Esophagus muscularis mucosa (tissue), 4 donors: ENCODE results near the gene ACTBL2. TPM values are rescaled to one million over a fixed set of nuclear protein-coding genes. Genes with fewer than 3 reads are reported as not detected.
A peak's percentile ranks its signal among the peaks of the same experiment; 100 is the strongest.

Experiments
- DNase-seq: peaks from one replicate; pipeline ENCODE4 v3.0.0-alpha.2; 2017; ENCODE audit errors: extremely low spot score
- H3K27ac ChIP-seq, 4 donors: fragments of 200-600 bp; sonication (generic); replicated peaks in 1 of 4; 1 replicate in 3 of 4; 2 replicates in 1 of 4; pipeline ENCODE4 v1.5.1; 2016 to 2019; ENCODE audit warnings: mild to moderate bottlenecking in 1 of 4
- H3K27me3 ChIP-seq, 4 donors: fragments of 200-600 bp; sonication (generic); one replicate each; pipeline versions ENCODE4 v1.5.1 to v1.6.0; 2016 to 2019
- H3K36me3 ChIP-seq, 4 donors: fragments of 200-600 bp; sonication (generic); one replicate each; pipeline ENCODE4 v1.5.1; 2016 to 2019
- H3K4me1 ChIP-seq, 4 donors: fragments of 200-600 bp; sonication (generic); one replicate each; pipeline ENCODE4 v1.5.1; 2016 to 2019
- H3K4me3 ChIP-seq, 4 donors: fragments of 200-600 bp; sonication (generic); 1 replicate in 2 of 4; 2 replicates in 2 of 4; pipeline ENCODE4 v1.5.1; 2016 to 2019; ENCODE audit warnings: mild to moderate bottlenecking in 4 of 4, moderate library complexity in 1 of 4
- H3K9me3 ChIP-seq, 4 donors: fragments of 200-600 bp; sonication (generic); 1 replicate in 3 of 4; 2 replicates in 1 of 4; pipeline ENCODE4 v1.5.1; 2016 to 2019
- CTCF ChIP-seq, 3 experiments: fragments of 200-600 bp in 2 of 3; fragments of 450-650 bp in 1 of 3; sonication (generic) in 2 of 3; IDR thresholded peaks; one replicate each; pipeline ENCODE4 v1.5.1; 2017 to 2019; ENCODE audit warnings: antibody characterized with exemption in 3 of 3, mild to moderate bottlenecking in 2 of 3, moderate library complexity in 1 of 3
- EP300 ChIP-seq: sonication (generic); formaldehyde crosslinking; IDR thresholded peaks from one replicate; pipeline ENCODE4 v1.6.1; 2017; ENCODE audit warnings: antibody characterized with exemption
- POLR2A ChIP-seq: fragments of 450-650 bp; IDR thresholded peaks from one replicate; pipeline ENCODE4 v1.6.1; 2017; ENCODE audit warnings: antibody characterized with exemption, moderate library complexity, mild to moderate bottlenecking, low read depth
- POLR2AphosphoS5 ChIP-seq, 2 donors: sonication (generic); formaldehyde crosslinking; IDR thresholded peaks; one replicate each; pipeline ENCODE4 v1.6.1; 2017; ENCODE audit warnings: antibody characterized with exemption in 2 of 2
- WGBS: methylation state at CpG from one replicate; pipeline ENCODE4 v1.1.5; 2018; 5-methylcytosine and 5-hydroxymethylcytosine counted together
- intact Hi-C: fragments of 100-400 bp; cut with DNase I; formaldehyde crosslinking; loops from one replicate; pipeline ENCODE4 v1.15.1; 2023
- total RNA-seq, 4 donors: library from RNA; depleted of rRNA; stranded (reverse); fragments of >200 nt; gene quantifications; one replicate each; pipeline versions ENCODE4 v1.1.0 to v1.2.1, GENCODE V29; 2016

The ACTBL2 gene
- total RNA-seq, 4 donors from 2014 or later = not detected

GRCh38 chr5:57448287-57448686 is 34.3 kb downstream of the ACTBL2 start:
- peak; percentile 37 for DNase-seq
- 66% methylated on average over 4 of the region's 4 CpGs for WGBS
- Histone ChIP-seq H3K9me3 (no peaks in the 10 kb centered on the region), H3K27me3 (no peaks in the 10 kb centered on the region), H3K36me3 (no peaks in the 10 kb centered on the region), H3K4me3 (no peak overlapping the region), H3K4me1 (peaks cover 0 to 12% (median 2%) of the 10 kb centered on the region in 4 donors), H3K27ac (no peak overlapping the region)
- TF ChIP-seq CTCF (IDR thresholded peaks at IDR 0.05) (no peak), EP300 (no peak), POLR2AphosphoS5 (IDR thresholded peaks at IDR 0.05) (no peak), POLR2A (no peak)
- intact Hi-C loops = no loop called here

GRCh38 chr5:57447658-57448057 is 35.0 kb downstream of the ACTBL2 start:
- no peak overlapping the region for H3K4me3 ChIP-seq
- DNase-seq = no peak
- no peak overlapping the region for H3K27ac ChIP-seq
- peaks cover 0 to 6% (median 0%) of the 10 kb centered on the region in 4 donors for H3K4me1 ChIP-seq
- no peaks in the 10 kb centered on the region for H3K36me3 ChIP-seq
- TF ChIP-seq POLR2AphosphoS5 (IDR thresholded peaks at IDR 0.05) (no peak), CTCF (IDR thresholded peaks at IDR 0.05) (no peak), POLR2A (no peak), EP300 (no peak)
- no peaks in the 10 kb centered on the region for H3K27me3 ChIP-seq
- intact Hi-C loops = no loop called here
- no peaks in the 10 kb centered on the region for H3K9me3 ChIP-seq

- H3K9me3 ChIP-seq = no peaks in the 10 kb centered on the region
- H3K4me3 ChIP-seq = no peak overlapping the region
- H3K27me3 ChIP-seq = no peaks in the 10 kb centered on the region
- no peaks in the 10 kb centered on the region for H3K36me3 ChIP-seq
- DNase-seq = peak; percentile 57
- H3K27ac ChIP-seq = no peak overlapping the region
- intact Hi-C loops = no loop called here
- no peaks in the 10 kb centered on the region for H3K4me1 ChIP-seq
- TF ChIP-seq CTCF (IDR thresholded peaks at IDR 0.05) (no peak), EP300 (no peak), POLR2AphosphoS5 (IDR thresholded peaks at IDR 0.05) (no peak), POLR2A (no peak)
- WGBS = 91% methylated on average over 2 of the region's 2 CpGs
Observed at GRCh38 chr5:57446966-57447365, 35.6 kb downstream of the ACTBL2 start.

- H3K27ac ChIP-seq = no peak overlapping the region
- no peaks in the 10 kb centered on the region for H3K9me3 ChIP-seq
- H3K36me3 ChIP-seq = no peaks in the 10 kb centered on the region
- peaks cover 0 to 4% (median 0%) of the 10 kb centered on the region in 4 donors for H3K4me1 ChIP-seq
- no peaks in the 10 kb centered on the region for H3K27me3 ChIP-seq
- H3K4me3 ChIP-seq = no peak overlapping the region
- peak; percentile 85 for DNase-seq
- TF ChIP-seq EP300 = no peak
- intact Hi-C loops = no loop called here
- 78% methylated on average over 4 of the region's 4 CpGs for WGBS
Observed at GRCh38 chr5:57445705-57446037, 36.9 kb downstream of the ACTBL2 start.

GRCh38 chr5:57445006-57445704 is 37.5 kb downstream of the ACTBL2 start:
- intact Hi-C loops = no loop called here
- H3K4me1 ChIP-seq = peaks cover 0 to 4% (median 0%) of the 10 kb centered on the region in 4 donors

More at GRCh38 chr5:57445006-57445704, 37.5 kb downstream of the ACTBL2 start:
- H3K4me3 ChIP-seq = no peak overlapping the region
- no peak for TF ChIP-seq POLR2A
- TF ChIP-seq CTCF (IDR thresholded peaks at IDR 0.05) = no peak
- TF ChIP-seq EP300 = no peak
- no peak for TF ChIP-seq POLR2AphosphoS5 (IDR thresholded peaks at IDR 0.05)
- H3K36me3 ChIP-seq = no peaks in the 10 kb centered on the region
- no peak overlapping the region for H3K27ac ChIP-seq
- DNase-seq = peak; percentile 83
- no peaks in the 10 kb centered on the region for H3K27me3 ChIP-seq
- 35% methylated on average over 5 of the region's 5 CpGs for WGBS
- no peaks in the 10 kb centered on the region for H3K9me3 ChIP-seq
